Measurements from ENCODE around the gene LAMB1.
A peak's percentile ranks its signal among the peaks of the same experiment; 100 is the strongest.

Gene LAMB1

GRCh38 chr7:108017776-108018151 lies 14.8 kb upstream of the LAMB1 start:
- no peak for DNase-seq

- DNase-seq: no peak
Measured at GRCh38 chr7:108016841-108017775, 14.1 kb upstream of the LAMB1 start.

GRCh38 chr7:108015740-108016139 lies 12.8 kb upstream of the LAMB1 start:
- DNase-seq: no peak

GRCh38 chr7:108014747-108015682 lies 12.1 kb upstream of the LAMB1 start:
- no peak for DNase-seq

GRCh38 chr7:108014215-108014614 lies 11.3 kb upstream of the LAMB1 start:
- DNase-seq: no peak

GRCh38 chr7:108012499-108013430 lies 9.8 kb upstream of the LAMB1 start:
- no peak for DNase-seq

- DNase-seq: no peak
Measured at GRCh38 chr7:108010377-108010776, 7.4 kb upstream of the LAMB1 start.

GRCh38 chr7:108009873-108010272 lies 6.9 kb upstream of the LAMB1 start:
- no peak for DNase-seq

- no peak for DNase-seq
Measured at GRCh38 chr7:108008827-108009226, 5.9 kb upstream of the LAMB1 start.

GRCh38 chr7:108008240-108008639 lies 5.3 kb upstream of the LAMB1 start:
- DNase-seq: no peak

GRCh38 chr7:108007762-108008161 lies 4.8 kb upstream of the LAMB1 start:
- DNase-seq: no peak

GRCh38 chr7:108007261-108007660 lies 4.3 kb upstream of the LAMB1 start:
- no peak for DNase-seq

GRCh38 chr7:108004220-108005142 lies 1.5 kb upstream of the LAMB1 start:
- DNase-seq: no peak

- no peak for DNase-seq
Measured at GRCh38 chr7:108003599-108003935, 606 bp upstream of the LAMB1 start.

GRCh38 chr7:108001764-108002725 lies 916 bp downstream of the LAMB1 start:
- DNase-seq: peak in 7 of 56 donors; percentile 3 to 62 (median 13)

- peak in 3 of 56 donors; percentile 2 to 28 (median 3) for DNase-seq
Measured at GRCh38 chr7:108000875-108001763, 1.8 kb downstream of the LAMB1 start.

- DNase-seq: no peak
Measured at GRCh38 chr7:107999779-108000560, 3.0 kb downstream of the LAMB1 start.
